Stimulated activated CD4-positive, alpha-beta T cell treated with anti-CD3 and anti-CD28 coated beads, Interleukin-12 subunit alpha, Interleukin-12 subunit beta, amount 100 ng/mL, for 4 hours (primary cell): Measurements from ENCODE around the gene SLC43A2.
"Not testable (repeated sequence)": the region's sequence is repeated elsewhere in the genome, so short reads cannot be mapped to it uniquely, and the experiment has no call there.

Experiments
- DNase-seq: peaks from one replicate; pipeline ENCODE4 v3.0.0-alpha.2; 2020

Gene SLC43A2

GRCh38 chr17:1627982-1628855 lies at the start of gene SLC43A2:
SLC43A2 (minus strand) TSS chr17:1628834; CDS start chr17:1627874, 960 bp downstream.
- peak; percentile 76 for DNase-seq

GRCh38 chr17:1676401-1676800 lies 47.8 kb upstream of the SLC43A2 start:
- DNase-seq = no peak

- DNase-seq = no peak
These were observed 44.6 kb upstream of the SLC43A2 start for GRCh38 chr17:1673041-1673785.

GRCh38 chr17:1663934-1664333 lies 35.3 kb upstream of the SLC43A2 start:
- not testable (repeated sequence) for DNase-seq

GRCh38 chr17:1661045-1661444 lies 32.4 kb upstream of the SLC43A2 start:
- DNase-seq = no peak

- no peak for DNase-seq
These were observed 29.5 kb upstream of the SLC43A2 start for GRCh38 chr17:1658100-1658499.

- no peak for DNase-seq
These were observed 25.1 kb upstream of the SLC43A2 start for GRCh38 chr17:1653735-1654134.

GRCh38 chr17:1652794-1653193 lies 24.2 kb upstream of the SLC43A2 start:
- DNase-seq = not testable (repeated sequence)

GRCh38 chr17:1651559-1651844 lies 22.9 kb upstream of the SLC43A2 start:
- DNase-seq = no peak

- DNase-seq = no peak
These were observed 22.3 kb upstream of the SLC43A2 start for GRCh38 chr17:1650731-1651558.

- no peak for DNase-seq
These were observed 21.3 kb upstream of the SLC43A2 start, which contains the start of gene RILP for GRCh38 chr17:1649844-1650501. RILP (minus strand) TSS chr17:1649866; CDS start chr17:1649804, 62 bp downstream.

- DNase-seq = peak; percentile 94
These were observed 20.6 kb upstream of the SLC43A2 start for GRCh38 chr17:1648963-1649843.

GRCh38 chr17:1648173-1648962 lies 19.7 kb upstream of the SLC43A2 start:
- no peak for DNase-seq

GRCh38 chr17:1647802-1648171 lies 19.2 kb upstream of the SLC43A2 start:
- DNase-seq = no peak

GRCh38 chr17:1646199-1646875 lies 17.7 kb upstream of the SLC43A2 start:
- no peak for DNase-seq

- no peak for DNase-seq
These were observed 16.9 kb upstream of the SLC43A2 start, which contains the start of gene SCARF1 for GRCh38 chr17:1645207-1646171. SCARF1 (minus strand) TSS chr17:1645732; CDS start chr17:1645697, 35 bp downstream.

- DNase-seq = no peak
These were observed 16.0 kb upstream of the SLC43A2 start for GRCh38 chr17:1644493-1645206.

GRCh38 chr17:1643999-1644492 lies 15.4 kb upstream of the SLC43A2 start:
- no peak for DNase-seq
